Gastroesophageal sphincter (tissue), 3 donors: ENCODE data around the gene PAK2.

Source experiments
- EP300 ChIP-seq: sonication (generic); formaldehyde crosslinking; IDR thresholded peaks from one replicate; pipeline ENCODE4 v1.6.1; 2017; ENCODE audit warnings: antibody characterized with exemption, mild to moderate bottlenecking
- POLR2A ChIP-seq, 2 donors: fragments of 450-650 bp; IDR thresholded peaks; one replicate each; pipeline ENCODE4 v1.6.1; 2017; ENCODE audit warnings: antibody characterized with exemption in 2 of 2, mild to moderate bottlenecking in 2 of 2, moderate library complexity in 1 of 2
- POLR2AphosphoS5 ChIP-seq: sonication (generic); formaldehyde crosslinking; IDR thresholded peaks from one replicate; pipeline ENCODE4 v1.6.1; 2017; ENCODE audit warnings: antibody characterized with exemption
- TF ChIP-seq, protein P1 (sequence below), 4 experiments: fragments of 200-600 bp in 2 of 4; fragments of 450-650 bp in 2 of 4; sonication (generic) in 1 of 4; IDR thresholded peaks; one replicate each; pipeline ENCODE4 v1.5.1; 2017 to 2019; ENCODE audit warnings: antibody characterized with exemption in 4 of 4, mild to moderate bottlenecking in 2 of 4, moderate library complexity in 2 of 4

- TF ChIP-seq, protein P1, sequence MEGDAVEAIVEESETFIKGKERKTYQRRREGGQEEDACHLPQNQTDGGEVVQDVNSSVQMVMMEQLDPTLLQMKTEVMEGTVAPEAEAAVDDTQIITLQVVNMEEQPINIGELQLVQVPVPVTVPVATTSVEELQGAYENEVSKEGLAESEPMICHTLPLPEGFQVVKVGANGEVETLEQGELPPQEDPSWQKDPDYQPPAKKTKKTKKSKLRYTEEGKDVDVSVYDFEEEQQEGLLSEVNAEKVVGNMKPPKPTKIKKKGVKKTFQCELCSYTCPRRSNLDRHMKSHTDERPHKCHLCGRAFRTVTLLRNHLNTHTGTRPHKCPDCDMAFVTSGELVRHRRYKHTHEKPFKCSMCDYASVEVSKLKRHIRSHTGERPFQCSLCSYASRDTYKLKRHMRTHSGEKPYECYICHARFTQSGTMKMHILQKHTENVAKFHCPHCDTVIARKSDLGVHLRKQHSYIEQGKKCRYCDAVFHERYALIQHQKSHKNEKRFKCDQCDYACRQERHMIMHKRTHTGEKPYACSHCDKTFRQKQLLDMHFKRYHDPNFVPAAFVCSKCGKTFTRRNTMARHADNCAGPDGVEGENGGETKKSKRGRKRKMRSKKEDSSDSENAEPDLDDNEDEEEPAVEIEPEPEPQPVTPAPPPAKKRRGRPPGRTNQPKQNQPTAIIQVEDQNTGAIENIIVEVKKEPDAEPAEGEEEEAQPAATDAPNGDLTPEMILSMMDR (IDR thresholded peaks at IDR 0.05), result no peak
- TF ChIP-seq POLR2AphosphoS5, result no peak
- no peak for TF ChIP-seq POLR2A (IDR thresholded peaks at IDR 0.05)
- TF ChIP-seq EP300, result no peak
These were observed 109.6 kb downstream of the PAK2 start for GRCh38 chr3:196849180-196849741.
